Stomach (tissue), 4 donors: ENCODE data around the gene SMYD3.

ENCODE experiments used
- EP300 ChIP-seq: sonication (generic); formaldehyde crosslinking; IDR thresholded peaks from one replicate; pipeline ENCODE4 v1.6.1; 2017; ENCODE audit warnings: antibody characterized with exemption
- POLR2A ChIP-seq, 4 donors: fragments of 450-650 bp; IDR thresholded peaks; one replicate each; pipeline ENCODE4 v1.6.1; 2016; ENCODE audit warnings: antibody characterized with exemption in 4 of 4, control low read depth in 2 of 4, mild to moderate bottlenecking in 1 of 4, moderate library complexity in 1 of 4
- POLR2AphosphoS5 ChIP-seq, 3 donors: sonication (generic); formaldehyde crosslinking; IDR thresholded peaks; one replicate each; pipeline ENCODE4 v1.6.1; 2016; ENCODE audit warnings: antibody characterized with exemption in 3 of 3
- TF ChIP-seq, protein P1 (sequence below), 7 experiments: fragments of 450-650 bp in 4 of 7; fragments of 200-600 bp in 3 of 7; sonication (generic) in 3 of 7; IDR thresholded peaks; one replicate each; pipeline ENCODE4 v1.5.1; 2016 to 2019; ENCODE audit warnings: antibody characterized with exemption in 7 of 7, control low read depth in 2 of 7, mild to moderate bottlenecking in 1 of 7

DNA sequence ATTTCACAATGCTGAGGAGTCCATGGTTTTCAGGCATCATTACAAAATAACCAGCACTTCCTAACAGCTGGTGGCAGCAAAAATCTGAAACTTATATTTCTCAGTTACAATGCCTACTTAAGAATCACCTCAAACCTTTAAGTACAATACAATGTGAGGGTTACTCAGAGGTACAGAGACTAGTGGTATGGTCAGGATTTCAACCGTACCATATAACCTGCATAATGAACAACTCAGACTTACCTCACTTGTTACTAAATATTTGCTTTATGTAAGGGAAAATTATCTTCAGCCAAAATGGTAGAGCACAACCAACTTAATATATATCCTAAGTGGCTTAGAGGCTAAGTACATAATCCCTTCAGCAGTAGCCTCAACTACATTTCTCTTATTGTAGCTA is 344.5 kb downstream of the SMYD3 start:
- no peak for TF ChIP-seq POLR2A (IDR thresholded peaks at IDR 0.05)
- TF ChIP-seq, protein P1, sequence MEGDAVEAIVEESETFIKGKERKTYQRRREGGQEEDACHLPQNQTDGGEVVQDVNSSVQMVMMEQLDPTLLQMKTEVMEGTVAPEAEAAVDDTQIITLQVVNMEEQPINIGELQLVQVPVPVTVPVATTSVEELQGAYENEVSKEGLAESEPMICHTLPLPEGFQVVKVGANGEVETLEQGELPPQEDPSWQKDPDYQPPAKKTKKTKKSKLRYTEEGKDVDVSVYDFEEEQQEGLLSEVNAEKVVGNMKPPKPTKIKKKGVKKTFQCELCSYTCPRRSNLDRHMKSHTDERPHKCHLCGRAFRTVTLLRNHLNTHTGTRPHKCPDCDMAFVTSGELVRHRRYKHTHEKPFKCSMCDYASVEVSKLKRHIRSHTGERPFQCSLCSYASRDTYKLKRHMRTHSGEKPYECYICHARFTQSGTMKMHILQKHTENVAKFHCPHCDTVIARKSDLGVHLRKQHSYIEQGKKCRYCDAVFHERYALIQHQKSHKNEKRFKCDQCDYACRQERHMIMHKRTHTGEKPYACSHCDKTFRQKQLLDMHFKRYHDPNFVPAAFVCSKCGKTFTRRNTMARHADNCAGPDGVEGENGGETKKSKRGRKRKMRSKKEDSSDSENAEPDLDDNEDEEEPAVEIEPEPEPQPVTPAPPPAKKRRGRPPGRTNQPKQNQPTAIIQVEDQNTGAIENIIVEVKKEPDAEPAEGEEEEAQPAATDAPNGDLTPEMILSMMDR (IDR thresholded peaks at IDR 0.05), result no peak
- TF ChIP-seq POLR2AphosphoS5 (IDR thresholded peaks at IDR 0.05), result no peak
- TF ChIP-seq EP300, result no peak
